Activated CD8-positive, alpha-beta memory T cell treated with anti-CD3 and anti-CD28 coated beads, Interleukin-2, amount 10 ng/mL, durations not matched to agents 7 days and 5 days (primary cell): Measurements from ENCODE around the gene RSPO4. TPM values are rescaled to one million over a fixed set of nuclear protein-coding genes. Genes with fewer than 3 reads are reported as not detected.
"Not testable (repeated sequence)": the region's sequence is repeated elsewhere in the genome, so short reads cannot be mapped to it uniquely, and the experiment has no call there.

Source experiments
- ATAC-seq: fragments of 150-1000 bp; cut with Tn5 transposase; one replicate; pipeline ENCODE4 v1.10.0; 2021; ENCODE audit warnings: moderate library complexity
- CTCF ChIA-PET: fragments of 350-600 bp; sonication (Branson Sonifier 250); formaldehyde crosslinking; loops from one replicate; lab custom pipeline; 2021; ENCODE audit warnings: antibody characterized with exemption; lab: Charles Lee
- DNase-seq: peaks from one replicate; pipeline ENCODE4 v3.0.0-alpha.2; 2020
- H3K27ac Mint-ChIP-seq: one replicate; pipeline ENCODE4 v1.8.0; 2021; ENCODE audit warnings: mild to moderate bottlenecking, mixed read lengths
- H3K27me3 Mint-ChIP-seq: one replicate; pipeline ENCODE4 v1.8.0; 2021; ENCODE audit warnings: mixed read lengths
- H3K36me3 Mint-ChIP-seq: one replicate; pipeline ENCODE4 v1.8.0; 2021; ENCODE audit warnings: mild to moderate bottlenecking, mixed read lengths
- H3K4me1 Mint-ChIP-seq: one replicate; pipeline ENCODE4 v1.8.0; 2021; ENCODE audit warnings: mixed read lengths
- H3K4me3 Mint-ChIP-seq: one replicate; pipeline ENCODE4 v1.8.0; 2021; ENCODE audit warnings: mild to moderate bottlenecking, moderate library complexity, mixed read lengths
- H3K9me3 Mint-ChIP-seq: one replicate; pipeline ENCODE4 v1.8.0; 2022; ENCODE audit warnings: low read depth, mixed read lengths
- total RNA-seq, 2 experiments: library from RNA; stranded (reverse); gene quantifications; one replicate each; pipeline ENCODE4 v1.2.3, GENCODE V29; 2021

Gene RSPO4
- not detected for total RNA-seq

- no peaks in the 10 kb centered on the region for H3K9me3 Mint-ChIP-seq
- DNase-seq (no peak), ATAC-seq (no peak)
- H3K27ac Mint-ChIP-seq = no peak within 1 kb of the TSS
- H3K4me1 Mint-ChIP-seq = peaks cover 5% of the 10 kb centered on the region
- CTCF ChIA-PET = no interaction called here
- H3K4me3 Mint-ChIP-seq = peak within 1 kb of the TSS; percentile 5
- H3K27me3 Mint-ChIP-seq = peaks cover 49% of the 10 kb centered on the region
- H3K36me3 Mint-ChIP-seq = no peaks in the 10 kb centered on the region
Observed at GRCh38 chr20:1001911-1002681, at the start of gene RSPO4. TSS of gene RSPO4 (minus strand) at chr20:1002311. CDS start at chr20:1002164, 147 bp downstream.

- CTCF ChIA-PET = no interaction called here
- no peak overlapping the region for H3K4me3 Mint-ChIP-seq
- no peaks in the 10 kb centered on the region for H3K27me3 Mint-ChIP-seq
- no peaks in the 10 kb centered on the region for H3K36me3 Mint-ChIP-seq
- ATAC-seq (no peak), DNase-seq (no peak)
- no peaks in the 10 kb centered on the region for H3K9me3 Mint-ChIP-seq
- H3K27ac Mint-ChIP-seq = no peak overlapping the region
- no peaks in the 10 kb centered on the region for H3K4me1 Mint-ChIP-seq
Observed at GRCh38 chr20:1050440-1050839, 48.3 kb upstream of the RSPO4 start.

- CTCF ChIA-PET = interaction anchor here (2.3 kb wide), 1 partner anchor 11 kb away, joined by 5 read pairs; no protein-coding TSS in a partner anchor
- DNase-seq (no peak), ATAC-seq (no peak)
- Mint-ChIP-seq H3K27ac (no peak overlapping the region), H3K4me3 (no peak overlapping the region), H3K9me3 (no peaks in the 10 kb centered on the region), H3K36me3 (no peaks in the 10 kb centered on the region), H3K4me1 (no peaks in the 10 kb centered on the region), H3K27me3 (peaks cover 2% of the 10 kb centered on the region)
Observed at GRCh38 chr20:1045860-1046418, 43.8 kb upstream of the RSPO4 start.

GRCh38 chr20:1041845-1042390, 39.8 kb upstream of the RSPO4 start:
- Mint-ChIP-seq H3K4me3 (no peak overlapping the region), H3K36me3 (no peaks in the 10 kb centered on the region), H3K27ac (no peak overlapping the region), H3K4me1 (no peaks in the 10 kb centered on the region), H3K27me3 (peaks cover 5% of the 10 kb centered on the region), H3K9me3 (no peaks in the 10 kb centered on the region)
- CTCF ChIA-PET = no interaction called here
- ATAC-seq = no peak
- no peak for DNase-seq

- CTCF ChIA-PET = no interaction called here
- H3K27ac Mint-ChIP-seq = no peak overlapping the region
- H3K4me3 Mint-ChIP-seq = no peak overlapping the region
- DNase-seq = no peak
- H3K4me1 Mint-ChIP-seq = no peaks in the 10 kb centered on the region
- H3K9me3 Mint-ChIP-seq = no peaks in the 10 kb centered on the region
- no peaks in the 10 kb centered on the region for H3K36me3 Mint-ChIP-seq
- peaks cover 13% of the 10 kb centered on the region for H3K27me3 Mint-ChIP-seq
- no peak for ATAC-seq
Observed at GRCh38 chr20:1038205-1038604, 36.1 kb upstream of the RSPO4 start.

- H3K27me3 Mint-ChIP-seq = peaks cover 16% of the 10 kb centered on the region
- H3K9me3 Mint-ChIP-seq = no peaks in the 10 kb centered on the region
- no peaks in the 10 kb centered on the region for H3K36me3 Mint-ChIP-seq
- ATAC-seq (no peak), DNase-seq (no peak)
- CTCF ChIA-PET = no interaction called here
- H3K27ac Mint-ChIP-seq = no peak overlapping the region
- no peaks in the 10 kb centered on the region for H3K4me1 Mint-ChIP-seq
- no peak overlapping the region for H3K4me3 Mint-ChIP-seq
Observed at GRCh38 chr20:1037039-1037438, 34.9 kb upstream of the RSPO4 start.

- Mint-ChIP-seq H3K4me1 (no peaks in the 10 kb centered on the region), H3K27me3 (peaks cover 12% of the 10 kb centered on the region), H3K4me3 (no peak overlapping the region), H3K36me3 (no peaks in the 10 kb centered on the region), H3K9me3 (no peaks in the 10 kb centered on the region), H3K27ac (no peak overlapping the region)
- no peak for ATAC-seq
- CTCF ChIA-PET = interaction anchor here (1.7 kb wide), 1 partner anchor 10 kb away, joined by 5 read pairs; no protein-coding TSS in a partner anchor
- DNase-seq = no peak
Observed at GRCh38 chr20:1035466-1035865, 33.4 kb upstream of the RSPO4 start.

- CTCF ChIA-PET = interaction anchor here (1.7 kb wide), 1 partner anchor 11 kb away, joined by 5 read pairs; no protein-coding TSS in a partner anchor
- no peaks in the 10 kb centered on the region for H3K9me3 Mint-ChIP-seq
- H3K4me1 Mint-ChIP-seq = no peaks in the 10 kb centered on the region
- H3K27ac Mint-ChIP-seq = no peak overlapping the region
- DNase-seq (no peak), ATAC-seq (no peak)
- no peak overlapping the region for H3K4me3 Mint-ChIP-seq
- H3K27me3 Mint-ChIP-seq = peaks cover 13% of the 10 kb centered on the region
- no peaks in the 10 kb centered on the region for H3K36me3 Mint-ChIP-seq
Observed at GRCh38 chr20:1034415-1034789, 32.3 kb upstream of the RSPO4 start.

GRCh38 chr20:1033751-1034414, 31.8 kb upstream of the RSPO4 start:
- ATAC-seq (no peak), DNase-seq (no peak)
- Mint-ChIP-seq H3K9me3 (no peaks in the 10 kb centered on the region), H3K27ac (no peak overlapping the region), H3K4me3 (no peak overlapping the region), H3K36me3 (no peaks in the 10 kb centered on the region), H3K27me3 (peaks cover 13% of the 10 kb centered on the region), H3K4me1 (no peaks in the 10 kb centered on the region)
- CTCF ChIA-PET = no interaction called here

- H3K4me1 Mint-ChIP-seq = no peaks in the 10 kb centered on the region
- no peaks in the 10 kb centered on the region for H3K9me3 Mint-ChIP-seq
- H3K27me3 Mint-ChIP-seq = peaks cover 20% of the 10 kb centered on the region
- H3K36me3 Mint-ChIP-seq = no peaks in the 10 kb centered on the region
- no peak overlapping the region for H3K27ac Mint-ChIP-seq
- no peak overlapping the region for H3K4me3 Mint-ChIP-seq
- CTCF ChIA-PET = no interaction called here
- DNase-seq = no peak
- ATAC-seq = no peak
Observed at GRCh38 chr20:1029980-1030379, 27.9 kb upstream of the RSPO4 start.

- H3K4me3 Mint-ChIP-seq, H3K27ac Mint-ChIP-seq, CTCF ChIA-PET, H3K9me3 Mint-ChIP-seq, ATAC-seq, H3K36me3 Mint-ChIP-seq, DNase-seq, H3K4me1 Mint-ChIP-seq: not testable (repeated sequence)
- peaks cover 34% of the 10 kb centered on the region for H3K27me3 Mint-ChIP-seq
Observed at GRCh38 chr20:1026214-1026613, 24.1 kb upstream of the RSPO4 start.

GRCh38 chr20:1022871-1023270, 20.8 kb upstream of the RSPO4 start:
- Mint-ChIP-seq H3K36me3 (no peaks in the 10 kb centered on the region), H3K9me3 (no peaks in the 10 kb centered on the region), H3K4me3 (no peak overlapping the region), H3K4me1 (no peaks in the 10 kb centered on the region), H3K27me3 (peaks cover 30% of the 10 kb centered on the region), H3K27ac (no peak overlapping the region)
- ATAC-seq (no peak), DNase-seq (no peak)
- CTCF ChIA-PET = no interaction called here

GRCh38 chr20:1020614-1021013, 18.5 kb upstream of the RSPO4 start:
- ATAC-seq = no peak
- H3K4me1 Mint-ChIP-seq = no peaks in the 10 kb centered on the region
- CTCF ChIA-PET = no interaction called here
- peaks cover 21% of the 10 kb centered on the region for H3K27me3 Mint-ChIP-seq
- no peaks in the 10 kb centered on the region for H3K9me3 Mint-ChIP-seq
- no peaks in the 10 kb centered on the region for H3K36me3 Mint-ChIP-seq
- no peak for DNase-seq
- H3K27ac Mint-ChIP-seq = no peak overlapping the region
- H3K4me3 Mint-ChIP-seq = no peak overlapping the region
